Coronary artery (tissue), 2 donors: ENCODE data around the gene NTNG2.

Source experiments
- DNase-seq: peaks from one replicate; pipeline ENCODE4 v3.0.0-alpha.2; 2017; ENCODE audit warnings: low spot score
- H3K27ac ChIP-seq, 2 donors: fragments of 200-600 bp; sonication (generic); one replicate each; pipeline ENCODE4 v1.5.1; 2016 to 2019
- H3K4me3 ChIP-seq: fragments of 200-600 bp; sonication (generic); 2 replicates; pipeline ENCODE4 v1.5.1; 2016; ENCODE audit warnings: mild to moderate bottlenecking, moderate library complexity
- TF ChIP-seq, protein P1 (sequence below): fragments of 200-600 bp; sonication (generic); IDR thresholded peaks from one replicate; pipeline ENCODE4 v1.5.1; 2019; ENCODE audit warnings: antibody characterized with exemption

NTNG2 gene

GRCh38 chr9:132155568-132155895, 6.3 kb upstream of the NTNG2 start:
- DNase-seq, result no peak

DNA sequence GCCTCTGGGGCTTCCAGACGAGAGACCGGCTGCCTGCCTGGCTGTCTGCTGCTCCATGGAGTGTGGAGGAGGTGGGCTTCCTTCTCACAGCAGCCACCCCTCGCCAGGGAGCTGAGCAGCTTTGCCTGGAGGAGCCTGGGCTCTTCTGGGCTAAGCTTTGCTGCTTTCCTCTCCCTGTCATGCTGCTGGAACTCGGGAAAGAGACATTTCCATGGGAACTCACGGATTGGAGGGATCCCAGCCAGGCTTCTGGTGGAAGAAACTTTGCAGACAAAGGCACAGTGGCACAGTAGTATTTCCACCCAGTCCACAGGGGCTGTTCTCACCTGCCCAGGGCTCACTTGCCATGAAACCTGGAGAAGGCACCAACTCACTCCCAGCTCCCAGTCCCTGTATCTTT, 5.6 kb upstream of the NTNG2 start:
- no peak for DNase-seq
- no peak overlapping the region for H3K27ac ChIP-seq
- TF ChIP-seq, protein P1, sequence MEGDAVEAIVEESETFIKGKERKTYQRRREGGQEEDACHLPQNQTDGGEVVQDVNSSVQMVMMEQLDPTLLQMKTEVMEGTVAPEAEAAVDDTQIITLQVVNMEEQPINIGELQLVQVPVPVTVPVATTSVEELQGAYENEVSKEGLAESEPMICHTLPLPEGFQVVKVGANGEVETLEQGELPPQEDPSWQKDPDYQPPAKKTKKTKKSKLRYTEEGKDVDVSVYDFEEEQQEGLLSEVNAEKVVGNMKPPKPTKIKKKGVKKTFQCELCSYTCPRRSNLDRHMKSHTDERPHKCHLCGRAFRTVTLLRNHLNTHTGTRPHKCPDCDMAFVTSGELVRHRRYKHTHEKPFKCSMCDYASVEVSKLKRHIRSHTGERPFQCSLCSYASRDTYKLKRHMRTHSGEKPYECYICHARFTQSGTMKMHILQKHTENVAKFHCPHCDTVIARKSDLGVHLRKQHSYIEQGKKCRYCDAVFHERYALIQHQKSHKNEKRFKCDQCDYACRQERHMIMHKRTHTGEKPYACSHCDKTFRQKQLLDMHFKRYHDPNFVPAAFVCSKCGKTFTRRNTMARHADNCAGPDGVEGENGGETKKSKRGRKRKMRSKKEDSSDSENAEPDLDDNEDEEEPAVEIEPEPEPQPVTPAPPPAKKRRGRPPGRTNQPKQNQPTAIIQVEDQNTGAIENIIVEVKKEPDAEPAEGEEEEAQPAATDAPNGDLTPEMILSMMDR, result no peak
- H3K4me3 ChIP-seq, result no peak overlapping the region

More at GRCh38 chr9:132155568-132155895, 6.3 kb upstream of the NTNG2 start:
- H3K27ac ChIP-seq, result no peak overlapping the region
- TF ChIP-seq, protein P1, result no peak
- H3K4me3 ChIP-seq, result no peak overlapping the region

DNA sequence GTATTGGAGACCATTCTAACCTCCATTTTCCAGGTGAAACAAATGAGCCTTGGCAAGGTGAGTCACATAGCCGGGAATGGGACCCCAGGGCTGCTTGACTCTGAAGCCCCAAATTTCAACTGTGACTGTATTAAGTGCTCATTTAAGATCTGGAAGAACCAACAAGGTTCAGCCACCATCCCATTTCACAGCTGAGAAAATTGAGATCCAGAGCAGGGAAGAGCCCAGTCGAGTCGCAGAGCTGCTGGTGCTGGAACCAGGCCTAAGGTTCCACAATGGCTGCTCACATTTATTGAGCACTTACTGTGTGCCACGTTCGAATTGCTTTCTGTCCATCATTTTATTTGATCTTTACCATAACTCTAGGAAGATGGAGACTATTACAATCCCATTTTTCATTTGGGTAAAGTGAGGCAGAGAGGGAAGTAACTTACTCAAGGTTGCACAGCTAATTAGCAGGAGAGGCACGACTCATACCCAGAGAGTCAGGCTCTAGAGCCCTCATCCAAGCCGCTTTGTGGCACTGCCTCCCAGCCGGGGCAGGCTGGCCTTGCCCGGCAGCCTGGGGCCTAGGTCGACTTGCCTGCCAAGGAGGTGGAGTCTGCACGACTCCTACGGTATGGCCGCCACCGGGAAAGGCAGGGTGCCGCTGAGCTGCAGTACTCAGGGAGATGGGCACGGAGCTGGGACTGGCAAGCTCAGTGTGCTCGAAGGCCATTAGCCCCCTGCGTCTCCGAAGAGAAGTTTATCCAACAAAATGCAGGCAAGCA, 4.3 kb upstream of the NTNG2 start:
- no peak for DNase-seq
- TF ChIP-seq, protein P1, result no peak
- Histone ChIP-seq H3K27ac (no peak overlapping the region), H3K4me3 (no peak overlapping the region)

DNA sequence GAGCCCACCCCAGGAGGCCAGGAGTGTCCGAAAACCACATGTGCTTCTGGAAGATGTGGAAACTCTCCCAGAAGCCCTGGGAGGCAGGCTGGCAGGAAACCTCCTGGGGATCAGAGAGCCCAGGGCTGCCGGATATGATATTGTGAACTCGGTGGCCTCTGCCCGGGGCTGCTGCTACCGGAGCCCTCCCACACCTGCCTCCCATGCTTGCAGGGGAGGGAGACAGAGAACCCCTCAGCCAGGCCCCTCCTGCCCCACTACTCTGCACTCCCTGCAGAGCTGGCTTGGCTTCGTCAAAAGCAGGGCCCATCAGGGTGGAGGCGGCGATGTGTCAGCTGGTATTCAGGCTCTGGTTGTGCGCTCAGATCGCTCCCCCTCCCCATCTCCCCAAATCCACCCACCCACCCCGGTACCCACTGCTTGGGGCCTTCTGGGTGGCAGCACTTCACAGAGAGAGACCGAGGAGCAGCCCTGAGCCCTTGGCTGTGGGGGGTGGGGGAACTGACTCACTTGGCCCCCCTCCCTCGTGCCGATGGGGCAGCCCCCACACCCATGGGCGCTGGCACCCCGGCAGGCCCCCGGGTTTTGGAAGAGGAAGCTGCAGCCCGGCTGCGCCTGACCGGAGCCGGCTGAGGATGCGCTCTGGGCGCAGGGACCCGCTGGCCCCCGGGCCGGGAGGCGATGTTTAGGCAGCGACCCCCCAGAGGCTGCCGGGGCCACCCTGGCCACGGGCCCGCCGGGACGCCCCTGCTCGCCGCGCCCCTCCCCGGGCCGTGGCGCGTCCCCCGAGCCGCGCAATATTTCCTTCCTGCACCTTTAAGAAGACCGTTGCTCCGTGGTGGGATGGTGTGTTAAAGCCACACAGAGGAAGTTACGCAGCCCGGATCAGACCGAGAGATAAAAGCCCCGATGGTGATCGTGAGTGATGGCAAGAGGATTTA, 786 bp upstream of the NTNG2 start:
- no peak overlapping the region for H3K27ac ChIP-seq
- TF ChIP-seq, protein P1, result no peak
- no peak for DNase-seq

GRCh38 chr9:132162764-132163456, 1.1 kb downstream of the NTNG2 start:
- no peak for DNase-seq
- Histone ChIP-seq H3K4me3 (peak overlapping the region; percentile 81), H3K27ac (no peak overlapping the region)
- TF ChIP-seq, protein P1, result no peak

More for the DNA sequence above, 786 bp upstream of the NTNG2 start:
- peak overlapping the region; percentile 81 for H3K4me3 ChIP-seq

GRCh38 chr9:132163457-132163875, 1.6 kb downstream of the NTNG2 start:
- no peak for DNase-seq
- H3K27ac ChIP-seq, result no peak overlapping the region
- TF ChIP-seq, protein P1, result no peak

More at GRCh38 chr9:132163457-132163875, 1.6 kb downstream of the NTNG2 start:
- peak overlapping the region; percentile 81 for H3K4me3 ChIP-seq
